Left ventricle myocardium inferior (tissue), 1 donor: ENCODE data around the gene SALL1. TPM values are rescaled to one million over a fixed set of nuclear protein-coding genes. Genes with fewer than 3 reads are reported as not detected.

Source experiments
- DNase-seq: peaks from one replicate; pipeline ENCODE4 v3.0.0-alpha.2; 2020
- H3K27ac ChIP-seq: fragments of 200-600 bp; replicated peaks from 2 replicates; pipeline ENCODE4 v1.8.0; 2021
- H3K27me3 ChIP-seq: fragments of 200-600 bp; 2 replicates; pipeline ENCODE4 v1.8.0; 2021; ENCODE audit warnings: low read depth
- H3K36me3 ChIP-seq: fragments of 200-600 bp; 2 replicates; pipeline ENCODE4 v1.8.0; 2021
- H3K4me1 ChIP-seq: fragments of 200-600 bp; 2 replicates; pipeline ENCODE4 v1.8.0; 2021
- H3K4me3 ChIP-seq: fragments of 200-600 bp; 2 replicates; pipeline ENCODE4 v1.8.0; 2021; ENCODE audit warnings: mild to moderate bottlenecking, moderate library complexity
- H3K9me3 ChIP-seq: fragments of 200-600 bp; replicated peaks from 2 replicates; pipeline ENCODE4 v1.8.0; 2021
- CTCF ChIP-seq: fragments of 200-600 bp; IDR thresholded peaks from 2 replicates; pipeline ENCODE4 v1.8.0; 2021; ENCODE audit warnings: antibody characterized with exemption, mild to moderate bottlenecking, borderline replicate concordance
- intact Hi-C: fragments of 100-400 bp; cut with micrococcal nuclease; formaldehyde crosslinking; loops from one replicate; pipeline ENCODE4 v1.11.0; 2022
- total RNA-seq: library from RNA; stranded (reverse); fragmentation: NEBNext Ultra II Directional; extraction: Animal tissue kit (Norgen Biotek cat#: 25700); gene quantifications from one replicate; pipeline ENCODE4 v1.2.1, GENCODE V29; 2021
- donor health status: DM: no; HTN: yes; CAD: no; lungs with severe emphysema.

SALL1 gene
- total RNA-seq, 1 donor from 2014 or later, result 1.3 TPM

- no peaks in the 10 kb centered on the region for H3K36me3 ChIP-seq
- intact Hi-C loops, result no loop called here
- TF ChIP-seq CTCF, result no peak
- H3K4me3 ChIP-seq, result no peak overlapping the region
- DNase-seq, result no peak
- no peaks in the 10 kb centered on the region for H3K9me3 ChIP-seq
- H3K27me3 ChIP-seq, result peaks cover 100% of the 10 kb centered on the region
- peaks cover 26% of the 10 kb centered on the region for H3K4me1 ChIP-seq
- H3K27ac ChIP-seq, result no peak overlapping the region
These were observed 6.6 kb upstream of the SALL1 start for GRCh38 chr16:51157698-51158097.

- Histone ChIP-seq H3K9me3 (no peaks in the 10 kb centered on the region), H3K27ac (no peak overlapping the region), H3K4me3 (no peak overlapping the region), H3K36me3 (no peaks in the 10 kb centered on the region), H3K27me3 (peaks cover 100% of the 10 kb centered on the region), H3K4me1 (peaks cover 35% of the 10 kb centered on the region)
- TF ChIP-seq CTCF, result no peak
- no peak for DNase-seq
- intact Hi-C loops, result no loop called here
These were observed 5.7 kb upstream of the SALL1 start for GRCh38 chr16:51156807-51157200.

GRCh38 chr16:51155820-51156806 lies 5.0 kb upstream of the SALL1 start:
- H3K27me3 ChIP-seq, result peaks cover 100% of the 10 kb centered on the region
- intact Hi-C loops, result no loop called here
- peaks cover 40% of the 10 kb centered on the region for H3K4me1 ChIP-seq
- H3K4me3 ChIP-seq, result peak overlapping the region; percentile 16
- TF ChIP-seq CTCF, result no peak
- H3K9me3 ChIP-seq, result no peaks in the 10 kb centered on the region
- H3K27ac ChIP-seq, result no peak overlapping the region
- no peaks in the 10 kb centered on the region for H3K36me3 ChIP-seq
- DNase-seq, result no peak

- Histone ChIP-seq H3K9me3 (no peaks in the 10 kb centered on the region), H3K27ac (no peak overlapping the region), H3K36me3 (no peaks in the 10 kb centered on the region), H3K4me3 (peak overlapping the region; percentile 48), H3K27me3 (peaks cover 100% of the 10 kb centered on the region), H3K4me1 (peaks cover 49% of the 10 kb centered on the region)
- no peak for TF ChIP-seq CTCF
- intact Hi-C loops, result no loop called here
- DNase-seq, result no peak
These were observed 4.1 kb upstream of the SALL1 start for GRCh38 chr16:51155199-51155607.

GRCh38 chr16:51154271-51155171 lies 3.5 kb upstream of the SALL1 start:
- Histone ChIP-seq H3K4me1 (peaks cover 56% of the 10 kb centered on the region), H3K4me3 (peak overlapping the region; percentile 48), H3K36me3 (no peaks in the 10 kb centered on the region), H3K27ac (no peak overlapping the region), H3K9me3 (no peaks in the 10 kb centered on the region), H3K27me3 (peaks cover 100% of the 10 kb centered on the region)
- DNase-seq, result no peak
- intact Hi-C loops, result no loop called here
- TF ChIP-seq CTCF, result no peak
